CD4-positive, alpha-beta T cell (primary cell): ENCODE results near the gene ECT2. TPM values are rescaled to one million over a fixed set of nuclear protein-coding genes. Genes with fewer than 3 reads are reported as not detected.

Experiments
- ATAC-seq: fragments of 200-7000 bp; cut with Tn5 transposase; one replicate; pipeline ENCODE4 v1.10.0; 2022; ENCODE audit warnings: mild to moderate bottlenecking; ENCODE audit not compliant: poor library complexity
- CTCF ChIA-PET: fragments of 350-600 bp; sonication (Branson Sonifier 250); formaldehyde crosslinking; loops from one replicate; lab custom pipeline; 2021; ENCODE audit warnings: antibody characterized with exemption, inconsistent platforms; lab: Charles Lee
- POLR2A ChIA-PET: fragments of 350-600 bp; sonication (Branson Sonifier 250); formaldehyde crosslinking; loops from one replicate; lab custom pipeline; 2021; ENCODE audit warnings: antibody characterized with exemption, inconsistent platforms; lab: Charles Lee
- DNase-seq, 14 experiments: peaks; one replicate each; pipeline ENCODE4 v3.0.0-alpha.2; 2013 to 2020; ENCODE audit warnings: mixed read lengths in 2 of 14
- H3K27ac ChIP-seq, 2 donors: one replicate each; pipeline versions ENCODE4 v1.5.1 to v1.7.0; 2013; ENCODE audit warnings: low read length in 2 of 2, low read depth in 1 of 2, mild to moderate bottlenecking in 1 of 2
- H3K27me3 ChIP-seq, 2 experiments: 1 replicate in 1 of 2; 2 replicates in 1 of 2; pipeline versions ENCODE4 v1.6.1 to v1.7.0; 2013; ENCODE audit warnings: low read length in 2 of 2, control low read depth in 1 of 2, mild to moderate bottlenecking in 1 of 2, moderate library complexity in 1 of 2; ENCODE audit not compliant: insufficient read depth in 2 of 2, control insufficient read depth in 1 of 2
- H3K36me3 ChIP-seq: one replicate; pipeline ENCODE4 v1.6.1; 2013; ENCODE audit warnings: low read length, control low read depth; ENCODE audit not compliant: insufficient read depth
- H3K4me1 ChIP-seq: one replicate; pipeline ENCODE4 v1.6.1; 2013; ENCODE audit warnings: low read length, control low read depth; ENCODE audit not compliant: insufficient read depth
- H3K4me3 ChIP-seq: one replicate; pipeline ENCODE4 v1.5.1; 2013; ENCODE audit warnings: mild to moderate bottlenecking, low read length, moderate library complexity
- H3K9me3 ChIP-seq, 2 experiments: 1 replicate in 1 of 2; 2 replicates in 1 of 2; pipeline versions ENCODE4 v1.6.1 to v1.7.0; 2013; ENCODE audit warnings: low read length in 2 of 2, mild to moderate bottlenecking in 2 of 2, control low read depth in 1 of 2, moderate library complexity in 1 of 2; ENCODE audit not compliant: control insufficient read depth in 1 of 2, insufficient read depth in 1 of 2
- H3K27ac Mint-ChIP-seq: one replicate; pipeline ENCODE4 v1.8.0; 2020; ENCODE audit warnings: mixed read lengths
- H3K27me3 Mint-ChIP-seq: one replicate; pipeline ENCODE4 v1.8.0; 2021; ENCODE audit warnings: mixed read lengths
- H3K36me3 Mint-ChIP-seq: one replicate; pipeline ENCODE4 v1.8.0; 2021; ENCODE audit warnings: low read depth, mixed read lengths
- H3K4me1 Mint-ChIP-seq: one replicate; pipeline ENCODE4 v1.8.0; 2021; ENCODE audit warnings: low read depth, mixed read lengths
- H3K4me3 Mint-ChIP-seq: one replicate; pipeline ENCODE4 v1.8.0; 2020; ENCODE audit warnings: mild to moderate bottlenecking, mixed read lengths
- H3K9me3 Mint-ChIP-seq: one replicate; pipeline ENCODE4 v1.8.0; 2020; ENCODE audit warnings: mixed read lengths
- CTCF ChIP-seq: fragments of 200-600 bp; IDR thresholded peaks from one replicate; pipeline ENCODE4 v1.8.0; 2022; ENCODE audit warnings: antibody characterized with exemption, mild to moderate bottlenecking
- intact Hi-C, 2 experiments: fragments of 100-400 bp; cut with DNase I in 1 of 2; cut with micrococcal nuclease in 1 of 2; formaldehyde crosslinking; loops; one replicate each; pipeline versions ENCODE4 v1.15.1 to v1.9.0; 2023 to 2025; cut with DNase I, micrococcal nuclease
- total RNA-seq, 174 experiments: library from RNA in 2 of 174; stranded (reverse) in 2 of 174; gene quantifications; one replicate each; pipeline ENCODE4 v1.2.3 and lab custom pipeline; 2021 to 2026

Gene ECT2
- total RNA-seq, 2 experiments from 2014 or later, result 0.71 to 1.1 TPM

GRCh38 chr3:172766241-172766640, 15.7 kb downstream of the ECT2 start:
- ChIA-PET POLR2A (no interaction called here), CTCF (no interaction called here)
- Histone ChIP-seq H3K36me3 (peaks cover 10% of the 10 kb centered on the region), H3K9me3 (no peaks in the 10 kb centered on the region), H3K4me1 (no peaks in the 10 kb centered on the region), H3K4me3 (no peak overlapping the region), H3K27ac (no peak overlapping the region), H3K27me3 (no peaks in the 10 kb centered on the region)
- DNase-seq, result no peak
- peaks cover 5% of the 10 kb centered on the region for H3K36me3 Mint-ChIP-seq
- intact Hi-C loops, result no loop called here
- no peak for TF ChIP-seq CTCF
- H3K9me3 Mint-ChIP-seq, result no peaks in the 10 kb centered on the region
- H3K27me3 Mint-ChIP-seq, result no peaks in the 10 kb centered on the region
- no peaks in the 10 kb centered on the region for H3K4me1 Mint-ChIP-seq
- ATAC-seq, result no peak
- H3K4me3 Mint-ChIP-seq, result no peak overlapping the region
- H3K27ac Mint-ChIP-seq, result no peak overlapping the region

GRCh38 chr3:172766718-172767405, 16.3 kb downstream of the ECT2 start:
- peaks cover 5% of the 10 kb centered on the region for H3K36me3 Mint-ChIP-seq
- Histone ChIP-seq H3K27me3 (no peaks in the 10 kb centered on the region), H3K36me3 (peaks cover 10% of the 10 kb centered on the region), H3K4me3 (no peak overlapping the region), H3K27ac (no peak overlapping the region), H3K9me3 (no peaks in the 10 kb centered on the region), H3K4me1 (no peaks in the 10 kb centered on the region)
- ChIA-PET CTCF (no interaction called here), POLR2A (no interaction called here)
- ATAC-seq (no peak), DNase-seq (no peak)
- no peak overlapping the region for H3K4me3 Mint-ChIP-seq
- intact Hi-C loops, result no loop called here
- no peak for TF ChIP-seq CTCF
- no peaks in the 10 kb centered on the region for H3K27me3 Mint-ChIP-seq
- H3K4me1 Mint-ChIP-seq, result no peaks in the 10 kb centered on the region
- H3K27ac Mint-ChIP-seq, result no peak overlapping the region
- H3K9me3 Mint-ChIP-seq, result no peaks in the 10 kb centered on the region

- no peaks in the 10 kb centered on the region for H3K27me3 Mint-ChIP-seq
- Histone ChIP-seq H3K27ac (no peak overlapping the region), H3K27me3 (no peaks in the 10 kb centered on the region), H3K9me3 (no peaks in the 10 kb centered on the region), H3K36me3 (no peaks in the 10 kb centered on the region), H3K4me3 (no peak overlapping the region), H3K4me1 (no peaks in the 10 kb centered on the region)
- peaks cover 10% of the 10 kb centered on the region for H3K36me3 Mint-ChIP-seq
- no peaks in the 10 kb centered on the region for H3K4me1 Mint-ChIP-seq
- no peak for DNase-seq
- ATAC-seq, result no peak
- no peak overlapping the region for H3K4me3 Mint-ChIP-seq
- ChIA-PET POLR2A (no interaction called here), CTCF (no interaction called here)
- intact Hi-C loops, result no loop called here
- H3K27ac Mint-ChIP-seq, result no peak overlapping the region
- no peaks in the 10 kb centered on the region for H3K9me3 Mint-ChIP-seq
- TF ChIP-seq CTCF, result no peak
Measured at GRCh38 chr3:172770382-172770781, 19.9 kb downstream of the ECT2 start.
